OCI-LY3 (cell line): ENCODE measurements around the gene SLCO4A1.
"Not testable (repeated sequence)": the region's sequence is repeated elsewhere in the genome, so short reads cannot be mapped to it uniquely, and the experiment has no call there.

Source experiments
- H2AFZ ChIP-seq: fragments of 200-600, 300-600 bp; shearing (Covaris generic); 2 replicates; pipeline ENCODE4 v1.6.0; 2014; ENCODE audit warnings: antibody characterized with exemption, low read depth, low read length
- H3K27ac ChIP-seq: fragments of 200-600, 300-600 bp; sonication (generic); 2 replicates; pipeline ENCODE4 v1.5.1; 2014; ENCODE audit warnings: mild to moderate bottlenecking, low read length, moderate library complexity, mixed read lengths
- H3K27me3 ChIP-seq: fragments of 200-600, 300-600 bp; sonication (generic); 2 replicates; pipeline ENCODE4 v1.6.1; 2014; ENCODE audit warnings: low read depth, low read length, mixed read lengths
- H3K36me3 ChIP-seq: fragments of 200-600, 300-600 bp; sonication (generic); replicated peaks from 2 replicates; pipeline ENCODE3; 2014; ENCODE audit warnings: low read depth, low read length, mixed read lengths
- H3K4me1 ChIP-seq: fragments of 300-600, 200-600 bp; sonication (generic); 2 replicates; pipeline ENCODE4 v1.6.1; 2014; ENCODE audit warnings: low read length, mixed read lengths
- H3K4me2 ChIP-seq: fragments of 200-600, 300-600 bp; sonication (generic); 2 replicates; pipeline ENCODE4 v1.6.1; 2014; ENCODE audit warnings: low read length, mixed read lengths
- H3K4me3 ChIP-seq: fragments of 300-600, 200-600 bp; sonication (generic); 2 replicates; pipeline ENCODE4 v1.5.1; 2014; ENCODE audit warnings: antibody characterized with exemption, mild to moderate bottlenecking, low read length, moderate library complexity
- H3K79me2 ChIP-seq: fragments of 300-600, 200-600 bp; shearing (Covaris generic); 2 replicates; pipeline ENCODE4 v1.6.1; 2014; ENCODE audit warnings: mild to moderate bottlenecking, low read length, mixed read lengths
- H3K9ac ChIP-seq: fragments of 300-600, 200-600 bp; shearing (Covaris generic); 2 replicates; pipeline ENCODE4 v1.6.0; 2014; ENCODE audit warnings: mild to moderate bottlenecking, low read length, moderate library complexity
- H3K9me3 ChIP-seq: fragments of 200-600, 300-600 bp; shearing (Covaris generic); 2 replicates; pipeline ENCODE4 v1.6.1; 2014; ENCODE audit warnings: low read length, mixed read lengths; ENCODE audit not compliant: insufficient read depth
- H4K20me1 ChIP-seq: fragments of 200-600, 300-600 bp; sonication (generic); 2 replicates; pipeline ENCODE4 v1.6.1; 2016; ENCODE audit warnings: low read length, mixed read lengths; ENCODE audit not compliant: insufficient read depth
- EZH2phosphoT487 ChIP-seq: fragments of 200-600 bp; shearing (Covaris generic); IDR thresholded peaks from 2 replicates; pipeline ENCODE4 v1.6.1; 2018; ENCODE audit warnings: antibody characterized with exemption, mixed run types, low read depth
- TF ChIP-seq, protein P1 (sequence below): fragments of 200-600, 300-600 bp; sonication (generic); IDR thresholded peaks from 2 replicates; pipeline ENCODE4 v1.5.1; 2014; ENCODE audit warnings: antibody characterized with exemption, low read length, low read depth

SLCO4A1 gene

GRCh38 chr20:62624719-62625453, 17.4 kb upstream of the SLCO4A1 start:
- Histone ChIP-seq H3K27me3 (no peaks in the 10 kb centered on the region), H3K27ac (peak overlapping the region; percentile 89), H3K4me3 (peak overlapping the region; percentile 75), H3K4me1 (peaks cover 45% of the 10 kb centered on the region), H3K36me3 (no peaks in the 10 kb centered on the region), H3K79me2 (no peaks in the 10 kb centered on the region), H3K4me2 (peak overlapping the region; percentile 94), H2AFZ (no peak overlapping the region; the same call in 1 of the 2 replicates), H3K9me3 (no peaks in the 10 kb centered on the region), H4K20me1 (no peaks in the 10 kb centered on the region), H3K9ac (peak overlapping the region; percentile 85)
- TF ChIP-seq EZH2phosphoT487, result no peak
- TF ChIP-seq, protein P1, sequence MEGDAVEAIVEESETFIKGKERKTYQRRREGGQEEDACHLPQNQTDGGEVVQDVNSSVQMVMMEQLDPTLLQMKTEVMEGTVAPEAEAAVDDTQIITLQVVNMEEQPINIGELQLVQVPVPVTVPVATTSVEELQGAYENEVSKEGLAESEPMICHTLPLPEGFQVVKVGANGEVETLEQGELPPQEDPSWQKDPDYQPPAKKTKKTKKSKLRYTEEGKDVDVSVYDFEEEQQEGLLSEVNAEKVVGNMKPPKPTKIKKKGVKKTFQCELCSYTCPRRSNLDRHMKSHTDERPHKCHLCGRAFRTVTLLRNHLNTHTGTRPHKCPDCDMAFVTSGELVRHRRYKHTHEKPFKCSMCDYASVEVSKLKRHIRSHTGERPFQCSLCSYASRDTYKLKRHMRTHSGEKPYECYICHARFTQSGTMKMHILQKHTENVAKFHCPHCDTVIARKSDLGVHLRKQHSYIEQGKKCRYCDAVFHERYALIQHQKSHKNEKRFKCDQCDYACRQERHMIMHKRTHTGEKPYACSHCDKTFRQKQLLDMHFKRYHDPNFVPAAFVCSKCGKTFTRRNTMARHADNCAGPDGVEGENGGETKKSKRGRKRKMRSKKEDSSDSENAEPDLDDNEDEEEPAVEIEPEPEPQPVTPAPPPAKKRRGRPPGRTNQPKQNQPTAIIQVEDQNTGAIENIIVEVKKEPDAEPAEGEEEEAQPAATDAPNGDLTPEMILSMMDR, result 0 out of 2 replicates have a peak, but pooled peaks have one; percentile 2

DNA sequence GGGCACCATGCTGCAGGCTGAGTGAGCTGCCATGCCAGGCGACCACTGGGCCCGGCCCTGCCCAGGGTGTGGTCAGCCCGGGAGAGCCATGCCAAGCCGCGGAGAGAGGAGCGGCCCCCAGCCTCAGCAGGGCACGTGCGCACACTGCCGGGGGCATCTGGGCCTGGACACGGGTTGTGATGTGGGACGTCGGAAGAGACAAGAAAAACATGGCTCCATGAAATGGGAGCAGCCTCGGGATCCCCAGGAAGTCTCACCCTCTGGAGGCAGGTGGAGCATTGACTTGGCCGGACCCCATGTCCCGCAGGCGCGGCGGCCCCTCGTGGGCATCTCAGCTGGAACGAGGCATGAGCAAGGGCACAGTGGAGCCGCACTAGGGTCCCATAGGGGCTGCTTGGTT, 16.8 kb upstream of the SLCO4A1 start:
- H3K79me2 ChIP-seq, result no peaks in the 10 kb centered on the region
- no peaks in the 10 kb centered on the region for H4K20me1 ChIP-seq
- no peak overlapping the region for H2AFZ ChIP-seq
- TF ChIP-seq, protein P1, result no peak
- no peak for TF ChIP-seq EZH2phosphoT487
- no peak overlapping the region for H3K27ac ChIP-seq
- no peaks in the 10 kb centered on the region for H3K36me3 ChIP-seq
- H3K4me3 ChIP-seq, result no peak overlapping the region
- no peak overlapping the region for H3K9ac ChIP-seq
- H3K27me3 ChIP-seq, result no peaks in the 10 kb centered on the region
- no peak overlapping the region for H3K4me2 ChIP-seq
- H3K4me1 ChIP-seq, result peaks cover 48% of the 10 kb centered on the region
- no peaks in the 10 kb centered on the region for H3K9me3 ChIP-seq

DNA sequence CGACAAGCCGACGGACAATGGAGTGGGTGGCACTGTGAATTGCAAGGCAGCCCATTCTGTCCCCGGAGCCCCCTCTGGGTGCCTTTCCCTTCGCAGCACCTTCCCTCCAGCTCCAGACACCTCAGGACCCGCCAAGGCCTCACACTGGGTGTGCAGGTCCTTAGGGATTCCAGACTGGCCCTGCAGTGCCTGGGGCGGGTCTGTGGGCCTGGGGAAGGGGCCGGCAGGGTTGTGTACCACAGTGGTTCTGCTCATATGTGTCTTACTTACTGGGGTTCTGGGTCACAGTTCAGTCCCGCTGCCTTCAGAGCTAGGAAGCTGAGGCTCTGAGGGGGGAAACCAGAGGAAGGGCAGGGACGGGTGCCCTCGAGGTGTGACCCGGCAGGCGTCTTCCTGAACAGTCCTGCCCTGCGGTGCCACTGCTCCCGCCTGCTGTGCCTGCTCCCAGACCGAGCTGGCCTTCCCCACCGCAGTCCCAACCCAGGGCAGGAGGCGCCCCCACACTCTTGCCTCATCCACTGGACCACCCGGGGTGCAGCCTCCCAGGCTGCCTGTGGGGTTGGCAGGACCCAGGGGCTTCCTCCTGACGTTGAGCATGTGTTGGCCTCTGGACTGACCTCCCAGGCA, 16.3 kb upstream of the SLCO4A1 start:
- H3K36me3 ChIP-seq, result no peaks in the 10 kb centered on the region
- peaks cover 50% of the 10 kb centered on the region for H3K4me1 ChIP-seq
- no peak overlapping the region for H3K4me2 ChIP-seq
- H3K4me3 ChIP-seq, result no peak overlapping the region
- H3K27ac ChIP-seq, result no peak overlapping the region
- H3K9ac ChIP-seq, result no peak overlapping the region
- no peaks in the 10 kb centered on the region for H4K20me1 ChIP-seq
- H2AFZ ChIP-seq, result no peak overlapping the region
- H3K9me3 ChIP-seq, result no peaks in the 10 kb centered on the region
- no peak for TF ChIP-seq EZH2phosphoT487
- TF ChIP-seq, protein P1, result no peak
- H3K79me2 ChIP-seq, result no peaks in the 10 kb centered on the region
- no peaks in the 10 kb centered on the region for H3K27me3 ChIP-seq

GRCh38 chr20:62627425-62627824, 14.9 kb upstream of the SLCO4A1 start:
- H3K36me3 ChIP-seq, H3K27me3 ChIP-seq, H2AFZ ChIP-seq, H3K4me2 ChIP-seq, H3K9me3 ChIP-seq, H3K9ac ChIP-seq, H3K79me2 ChIP-seq, H4K20me1 ChIP-seq, H3K4me3 ChIP-seq: not testable (repeated sequence)
- peaks cover 45% of the 10 kb centered on the region for H3K4me1 ChIP-seq
- peak overlapping the region; percentile 44; the same call in 1 of the 2 replicates for H3K27ac ChIP-seq
